DMS 273 treated with DMSO at 0.1 percent for 48 hours (cell line): ENCODE results near the gene VPS39.

Source experiments
- DNase-seq: peaks from one replicate; lab custom pipeline; 2025; lab: John Stamatoyannopoulos, UW

The VPS39 gene

DNA sequence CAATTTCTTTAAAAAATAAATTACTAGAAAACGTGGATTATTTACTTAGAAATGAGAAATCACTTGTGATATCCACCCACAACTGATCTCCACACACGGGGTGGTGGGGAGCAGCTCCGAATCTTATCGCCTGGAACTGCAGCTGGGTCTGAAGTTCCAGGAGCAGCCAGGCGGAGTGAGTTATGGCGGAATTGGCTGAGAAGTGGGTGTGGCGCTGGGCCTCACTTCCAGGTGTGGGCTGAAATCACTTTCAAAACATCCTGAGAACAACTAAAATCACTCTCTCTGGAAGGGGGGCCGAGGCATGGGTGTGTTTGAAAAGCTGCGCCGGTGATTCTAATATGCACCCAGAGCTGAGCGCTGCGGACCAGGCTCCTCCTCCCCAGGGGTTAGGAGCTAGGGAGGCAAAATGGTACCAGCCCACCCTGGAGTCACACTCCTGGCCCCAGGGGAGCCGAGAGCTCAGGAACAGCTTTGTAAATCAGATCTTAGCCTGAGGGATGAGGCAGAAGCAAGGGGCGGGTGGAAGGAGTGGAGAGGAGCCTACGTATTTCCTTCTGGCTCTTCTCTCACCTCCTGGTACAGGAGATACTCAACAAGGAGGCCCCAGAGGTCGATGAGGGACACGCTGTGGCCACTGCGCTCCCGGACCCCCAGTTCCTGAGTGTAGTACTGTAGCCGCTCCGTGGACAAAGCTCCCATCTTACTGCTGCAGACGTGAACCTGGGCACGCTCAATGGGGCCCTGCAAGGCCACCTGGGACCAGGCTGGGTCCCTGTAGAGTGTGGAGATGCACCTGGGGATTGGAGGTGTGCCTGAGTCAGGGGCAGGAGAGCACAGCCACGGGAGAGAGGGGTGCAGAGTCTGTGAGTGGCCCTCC, 61.3 kb downstream of the VPS39 start:
- DNase-seq = no peak

DNA sequence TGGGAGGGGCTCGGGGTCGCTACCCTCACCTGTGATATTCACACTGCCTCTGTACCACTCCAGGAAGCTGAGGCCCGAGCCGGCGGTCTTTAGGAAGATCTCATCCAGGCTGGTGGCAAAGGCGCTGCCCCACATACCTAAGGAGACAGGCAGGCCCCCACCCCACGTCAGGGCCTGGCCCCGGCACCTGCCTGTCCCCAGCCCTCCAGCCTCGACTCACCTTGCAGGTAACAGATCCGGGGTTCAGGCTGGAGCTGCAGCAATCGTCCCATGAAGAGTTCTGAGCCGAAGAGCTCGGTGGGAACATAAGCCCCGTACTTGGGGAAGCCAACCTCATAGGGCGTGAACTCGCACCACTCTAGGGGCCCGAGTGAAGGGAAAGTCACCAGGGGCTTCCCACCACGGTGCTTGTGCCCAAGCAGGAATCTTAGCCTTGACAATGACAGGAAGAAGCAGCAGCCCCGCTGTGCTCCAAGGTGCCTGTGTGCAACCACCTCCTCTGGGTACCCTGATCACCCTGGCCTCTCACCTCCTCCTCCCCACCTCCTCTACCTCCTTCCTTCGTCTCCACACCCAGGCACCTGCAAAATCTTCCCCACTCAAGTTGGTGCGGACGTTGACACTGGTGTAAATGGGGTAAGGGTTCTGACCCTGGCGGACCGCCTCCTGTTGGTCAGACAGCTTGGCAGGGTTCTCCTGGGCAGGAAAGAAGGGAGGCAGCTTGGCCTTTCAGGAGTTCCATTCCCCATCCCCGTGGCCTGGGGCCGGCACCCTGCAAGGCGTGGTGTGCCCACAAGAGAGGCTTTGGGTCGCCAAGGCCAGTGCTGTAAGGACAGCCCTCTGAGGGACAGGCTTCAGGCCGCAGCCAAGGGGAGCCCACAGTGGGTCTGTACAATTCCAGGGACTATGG, 62.3 kb downstream of the VPS39 start:
- no peak for DNase-seq

DNA sequence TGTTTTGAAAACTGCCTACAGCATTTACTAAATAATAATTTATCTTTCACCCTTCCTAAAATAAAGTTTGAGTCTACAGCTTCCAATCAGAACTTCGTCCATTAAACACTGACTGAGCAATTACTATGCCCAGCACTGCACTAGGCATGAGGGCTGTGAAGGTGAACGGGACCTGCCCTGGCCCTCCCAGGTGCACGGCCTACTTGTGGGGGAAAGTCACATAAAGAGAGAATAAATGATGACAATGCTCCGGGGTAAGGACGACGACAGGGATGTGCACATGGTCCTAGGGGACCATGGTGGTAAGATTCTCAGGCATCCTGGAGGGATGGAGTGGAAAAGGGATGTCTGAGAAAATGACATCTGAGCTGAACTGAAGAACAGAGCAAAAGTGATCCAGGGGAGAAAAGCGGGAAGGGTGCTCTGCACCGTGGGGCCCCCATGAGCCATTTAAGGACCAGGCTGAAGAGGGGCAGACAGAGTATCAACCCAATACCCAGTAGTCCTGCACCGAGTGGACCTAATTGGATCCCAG, 63.2 kb downstream of the VPS39 start:
- no peak for DNase-seq

DNA sequence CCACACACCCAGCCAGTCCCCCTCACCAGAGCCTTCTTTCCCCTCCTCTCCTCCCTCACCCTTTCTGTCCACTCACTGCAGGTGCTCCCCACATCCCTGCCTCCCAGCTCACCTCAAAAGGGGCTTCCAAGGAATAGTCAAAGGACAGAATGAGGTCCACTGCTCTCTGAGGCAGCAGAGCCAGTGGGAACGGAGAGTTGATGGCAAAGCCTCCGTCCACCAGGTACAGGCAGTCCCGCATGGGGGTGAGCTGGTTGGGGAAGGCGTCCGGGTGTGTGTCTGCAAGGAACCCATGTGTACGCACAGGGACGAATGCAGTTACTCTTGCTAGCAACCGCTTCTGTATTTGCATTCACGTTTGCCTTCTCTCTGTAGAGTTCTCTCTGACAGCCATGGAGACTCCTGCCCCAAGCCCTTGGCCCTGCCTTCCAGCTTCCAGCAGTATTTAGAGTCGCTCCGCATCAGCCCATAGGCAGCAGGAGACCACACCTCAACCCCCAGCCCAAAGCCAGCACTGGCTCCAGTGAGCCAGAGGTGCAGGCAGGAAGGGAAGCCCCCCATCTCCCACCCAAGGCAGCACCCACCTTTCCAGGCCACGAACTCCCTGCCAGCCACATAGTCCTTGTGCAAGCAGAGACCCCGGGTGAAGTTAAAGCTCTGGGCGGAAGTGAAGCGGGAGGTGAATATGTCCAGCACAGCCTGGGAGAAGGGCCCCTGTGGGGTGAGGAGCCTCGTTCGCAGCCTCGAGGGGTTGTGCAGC, 64.1 kb downstream of the VPS39 start:
- DNase-seq = no peak

DNA sequence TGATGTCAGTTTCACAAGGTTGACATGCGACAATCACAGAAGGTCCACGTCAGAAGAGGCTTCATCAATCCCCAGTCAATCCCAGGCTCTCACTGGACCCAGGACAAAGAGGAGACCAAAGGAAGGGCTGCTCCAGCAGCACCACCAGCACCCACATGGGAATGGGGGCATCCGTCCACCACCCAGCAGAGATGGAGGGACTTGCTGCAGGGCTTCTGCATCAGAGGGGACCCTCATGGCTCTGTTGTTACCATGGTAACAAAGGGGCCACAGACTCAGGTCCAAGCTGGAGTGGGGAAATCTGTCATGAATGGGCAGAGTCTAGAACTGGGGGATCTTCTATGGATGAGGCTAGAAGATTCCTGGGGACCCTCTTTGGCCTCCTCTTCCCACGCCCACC, 64.7 kb downstream of the VPS39 start:
- no peak for DNase-seq

DNA sequence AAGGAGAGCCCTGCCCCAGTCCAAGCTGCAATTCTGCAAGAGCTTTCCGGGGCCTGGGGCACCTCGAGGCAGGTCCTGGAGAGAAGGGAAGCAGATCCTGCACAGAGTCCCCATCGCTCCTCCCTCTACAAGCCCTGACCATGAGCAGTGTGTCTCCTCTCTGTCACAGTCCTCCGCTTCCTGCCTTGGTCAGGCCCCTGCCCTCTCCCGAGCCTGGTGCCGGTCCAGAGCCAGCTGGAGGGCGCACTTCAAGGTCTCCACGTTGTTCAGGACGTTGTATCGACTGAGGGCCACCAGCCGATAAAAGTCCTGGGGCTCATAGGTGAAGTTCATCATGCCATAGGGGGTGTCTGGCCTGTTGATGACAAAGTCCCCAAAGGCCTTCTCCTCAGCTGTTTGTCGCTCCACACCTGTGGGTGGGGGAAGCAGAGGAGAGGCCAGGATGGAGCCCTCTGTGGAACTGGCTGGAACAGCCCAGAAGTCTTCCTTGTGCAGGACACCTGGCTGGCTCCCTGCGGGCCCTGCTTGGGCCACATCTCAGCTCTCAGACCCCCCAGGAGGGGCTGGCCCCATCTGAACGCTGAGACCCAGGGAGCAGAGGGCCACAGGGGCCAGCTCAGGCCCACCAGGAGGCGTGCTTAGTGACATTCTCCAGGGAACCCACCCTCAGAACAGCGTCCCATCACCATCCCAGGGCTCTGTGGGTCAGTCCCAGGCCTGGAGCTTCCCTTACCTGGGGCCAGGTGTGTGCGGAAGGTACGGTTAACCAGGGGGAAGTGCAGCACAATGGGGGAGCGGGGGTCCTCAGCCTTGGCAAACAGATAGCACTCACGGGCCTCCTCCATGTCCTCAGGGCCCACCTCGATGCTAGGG, 66.1 kb downstream of the VPS39 start:
- DNase-seq = no peak

DNA sequence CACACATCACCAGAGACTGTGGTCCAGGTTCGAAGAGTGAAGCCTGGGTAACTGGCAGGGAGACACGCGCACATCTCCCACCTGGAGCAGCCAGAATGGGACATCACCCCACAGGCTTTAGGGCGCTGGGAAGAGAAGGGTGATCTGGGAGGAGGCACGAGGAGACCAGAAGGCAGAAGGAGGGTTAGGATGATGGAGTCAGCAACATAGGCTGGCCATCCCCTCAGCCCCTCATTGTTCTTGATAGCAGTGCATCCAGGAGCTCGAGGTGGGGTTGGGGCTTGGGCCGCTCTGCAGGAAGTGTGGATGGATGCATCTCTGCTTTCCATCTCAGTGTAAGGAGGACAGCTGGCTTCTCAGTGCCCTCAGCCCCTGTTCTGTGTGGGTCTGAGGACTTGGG, 66.9 kb downstream of the VPS39 start:
- no peak for DNase-seq

DNA sequence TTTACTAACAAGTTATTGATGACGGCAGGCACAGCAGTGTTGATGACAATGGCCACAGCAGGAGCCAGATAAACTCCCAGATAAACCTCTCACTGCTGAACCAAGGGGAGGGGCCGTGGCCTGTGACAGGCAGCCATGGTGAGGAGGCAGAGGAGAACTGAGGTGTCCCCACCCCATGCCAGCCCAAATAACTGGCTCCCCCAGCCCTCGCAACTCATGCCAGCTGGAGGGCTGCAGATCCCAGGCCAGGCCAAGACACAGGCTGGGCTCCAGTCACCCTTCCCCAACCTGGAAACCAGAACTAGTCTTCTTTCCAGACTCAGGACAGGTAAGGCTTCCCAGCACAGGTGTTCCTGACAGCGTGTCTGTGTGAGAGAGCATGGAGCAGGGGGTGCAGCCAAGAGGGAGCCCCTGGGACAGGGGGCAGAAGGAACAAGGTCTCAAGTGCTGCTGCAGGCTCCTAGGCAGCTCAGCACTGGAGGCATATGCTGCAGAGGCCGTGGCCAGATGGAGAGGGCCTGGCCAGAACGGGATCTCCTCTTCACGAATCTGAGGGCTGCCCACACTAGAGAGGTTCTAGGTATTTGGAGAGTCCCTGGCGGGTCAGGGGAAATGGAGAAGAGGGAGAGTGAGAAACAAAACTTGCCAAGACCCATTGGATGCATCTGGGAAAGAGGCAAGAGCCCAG, 67.6 kb downstream of the VPS39 start:
- DNase-seq = no peak

DNA sequence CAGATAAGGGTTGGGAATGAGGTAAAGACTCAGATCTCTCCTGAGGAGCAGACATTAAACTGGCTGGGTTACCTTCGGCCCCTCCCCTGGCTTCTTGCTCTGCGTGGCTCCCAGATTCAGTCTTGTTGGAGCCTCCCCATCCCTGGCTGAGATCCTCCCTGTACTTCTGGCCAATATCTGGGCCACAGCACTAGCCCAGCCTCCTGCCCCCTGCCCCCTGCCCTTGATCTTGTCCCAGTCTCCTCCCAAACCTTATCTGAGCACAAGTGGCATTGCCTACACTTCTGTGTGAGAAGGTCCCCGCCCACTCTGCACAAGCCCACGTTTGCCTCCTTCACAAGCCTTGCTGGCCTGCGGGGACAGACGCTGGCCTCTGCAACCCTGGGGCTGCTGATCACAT, 68.5 kb downstream of the VPS39 start:
- DNase-seq = no peak

DNA sequence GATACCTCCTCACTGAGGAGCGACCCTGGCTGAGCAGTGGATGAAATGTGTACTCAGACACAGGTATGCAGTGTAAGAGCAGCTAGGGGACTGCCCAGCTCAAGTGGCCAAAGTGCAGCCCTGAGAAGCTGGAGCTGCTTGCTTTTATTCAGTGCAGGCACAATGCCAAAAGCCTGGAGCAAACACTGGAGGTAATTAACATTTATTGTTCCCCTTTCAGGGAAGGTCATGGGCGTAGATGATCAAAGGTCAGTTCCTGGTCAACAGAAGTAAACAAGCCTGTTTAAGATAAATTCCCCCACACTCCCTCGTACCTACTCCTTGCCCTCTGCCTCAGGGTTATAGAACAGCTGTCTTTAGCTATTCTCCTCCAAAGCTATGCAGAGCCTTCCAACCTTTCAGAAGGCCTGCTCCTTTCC, 69.1 kb downstream of the VPS39 start:
- DNase-seq = no peak

DNA sequence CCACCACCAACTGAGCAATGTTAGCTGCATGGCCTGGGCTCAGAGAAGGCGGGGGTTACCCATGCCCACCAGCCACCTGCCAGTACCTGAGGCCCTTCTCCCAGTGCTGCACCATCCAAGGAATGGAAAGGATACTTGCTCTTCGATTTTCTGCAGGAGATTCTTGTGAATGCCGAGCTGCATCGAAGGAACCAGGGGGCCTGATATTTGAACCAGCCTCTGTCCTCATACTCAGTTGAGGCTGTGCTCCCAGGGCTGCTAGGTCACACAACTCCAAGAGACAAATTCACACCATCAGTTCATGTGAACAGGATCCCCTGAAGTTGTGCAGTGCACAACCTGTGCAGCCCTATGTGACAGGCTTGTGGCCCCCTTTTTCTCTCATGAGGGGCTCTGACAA, 69.7 kb downstream of the VPS39 start:
- no peak for DNase-seq

DNA sequence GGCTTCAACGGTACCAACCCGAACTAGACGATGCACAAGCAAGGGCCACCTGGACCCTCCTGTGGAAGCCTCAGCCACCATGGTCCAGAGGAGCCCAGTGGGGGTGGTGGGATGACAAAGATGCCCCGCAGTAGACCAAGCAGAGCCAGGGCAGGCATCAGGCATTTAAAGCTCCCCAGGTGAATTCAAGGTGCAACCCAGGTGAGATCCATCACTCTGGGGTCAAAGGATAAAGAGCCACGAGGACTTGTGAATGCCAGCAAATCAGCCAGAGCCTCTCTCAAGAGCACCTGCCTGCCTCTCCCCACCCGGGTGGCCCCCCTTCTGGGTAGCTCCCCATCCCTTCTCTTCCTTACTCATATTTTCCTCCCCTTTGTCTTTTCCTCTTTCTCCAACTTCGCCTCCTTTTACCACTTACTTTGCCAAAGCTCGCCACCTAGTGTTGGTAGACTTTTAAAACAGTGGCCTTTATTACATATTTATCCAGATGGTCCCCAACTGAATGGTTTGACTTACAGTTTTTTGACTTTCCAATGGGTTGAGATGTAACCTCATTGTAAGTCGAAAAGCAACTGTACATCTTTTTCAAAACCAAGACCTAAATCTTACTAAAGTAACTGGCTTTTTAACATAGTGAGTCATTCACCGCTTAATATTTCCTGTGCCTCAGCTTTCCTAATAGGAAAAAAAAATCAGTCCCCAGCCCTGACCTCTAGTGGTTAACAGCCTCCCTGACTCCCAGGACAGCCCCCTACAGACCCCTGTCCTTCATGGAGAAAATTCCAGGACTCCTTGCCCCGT, 70.4 kb downstream of the VPS39 start:
- peak; percentile 46 for DNase-seq

DNA sequence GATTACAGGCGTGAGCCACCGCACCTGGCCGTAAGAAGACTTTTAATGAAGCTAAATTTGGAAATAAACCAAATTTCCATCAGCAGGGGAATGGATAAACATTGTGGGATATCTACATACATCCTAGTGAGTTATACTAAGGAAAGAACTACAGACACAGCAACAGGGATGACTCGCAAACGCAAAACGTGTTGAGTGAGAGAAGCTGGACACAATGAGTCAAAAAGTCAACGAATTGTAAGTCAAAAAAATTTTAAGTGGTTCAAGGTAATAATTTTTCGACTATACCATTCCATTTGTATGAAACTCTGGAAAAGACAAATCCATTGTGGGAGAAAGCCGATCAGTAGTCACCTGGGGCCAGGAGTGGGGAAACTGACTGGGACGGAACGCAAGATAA, 71.6 kb downstream of the VPS39 start:
- no peak for DNase-seq

DNA sequence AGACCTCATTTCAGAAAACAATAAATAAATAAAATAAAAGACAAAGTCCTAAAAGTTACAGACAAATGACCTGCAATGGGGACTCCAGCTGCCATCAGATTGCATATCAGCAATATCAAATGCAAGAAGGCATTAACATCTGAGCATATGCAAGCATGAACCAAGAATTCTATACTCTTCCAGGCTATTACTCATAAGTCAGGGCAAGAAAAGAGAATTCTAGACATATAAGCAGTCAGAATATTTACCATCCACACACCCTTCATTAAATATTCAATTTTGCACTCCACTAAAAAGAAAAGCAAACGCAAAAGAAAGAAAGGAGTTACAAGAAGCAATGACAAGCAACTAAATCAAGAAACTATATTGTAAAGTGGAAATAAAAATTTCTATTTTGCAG, 72.8 kb downstream of the VPS39 start:
- no peak for DNase-seq

DNA sequence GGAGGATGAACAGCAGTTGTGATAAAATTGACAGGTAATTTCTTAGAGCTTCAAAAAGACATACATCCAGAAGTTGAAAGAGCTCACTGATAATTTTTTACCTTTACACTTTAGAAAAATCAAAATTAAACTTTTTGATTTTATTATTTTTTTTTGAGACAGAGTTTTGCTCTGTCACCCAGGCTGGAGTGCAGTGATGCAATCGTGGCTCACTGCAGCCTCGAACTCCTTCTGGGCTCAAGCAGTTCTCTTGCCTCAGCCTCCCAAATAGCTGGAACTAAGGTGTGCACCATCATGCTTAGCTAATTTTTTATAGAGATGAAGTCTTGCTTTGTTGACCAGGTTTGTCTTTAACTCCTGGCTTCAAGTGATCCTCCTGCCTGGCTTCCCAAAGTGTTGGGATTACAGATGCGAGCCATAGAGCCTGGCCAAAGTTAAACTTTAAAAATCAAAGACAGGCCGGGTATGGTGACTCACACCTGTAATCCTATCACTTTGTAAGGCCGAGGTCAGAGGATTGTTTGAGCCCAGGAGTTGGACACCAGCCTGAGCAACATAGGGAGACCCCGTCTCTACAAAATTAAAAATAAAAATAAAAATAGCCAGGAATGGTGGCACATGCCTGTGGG, 73.4 kb downstream of the VPS39 start:
- DNase-seq = no peak

DNA sequence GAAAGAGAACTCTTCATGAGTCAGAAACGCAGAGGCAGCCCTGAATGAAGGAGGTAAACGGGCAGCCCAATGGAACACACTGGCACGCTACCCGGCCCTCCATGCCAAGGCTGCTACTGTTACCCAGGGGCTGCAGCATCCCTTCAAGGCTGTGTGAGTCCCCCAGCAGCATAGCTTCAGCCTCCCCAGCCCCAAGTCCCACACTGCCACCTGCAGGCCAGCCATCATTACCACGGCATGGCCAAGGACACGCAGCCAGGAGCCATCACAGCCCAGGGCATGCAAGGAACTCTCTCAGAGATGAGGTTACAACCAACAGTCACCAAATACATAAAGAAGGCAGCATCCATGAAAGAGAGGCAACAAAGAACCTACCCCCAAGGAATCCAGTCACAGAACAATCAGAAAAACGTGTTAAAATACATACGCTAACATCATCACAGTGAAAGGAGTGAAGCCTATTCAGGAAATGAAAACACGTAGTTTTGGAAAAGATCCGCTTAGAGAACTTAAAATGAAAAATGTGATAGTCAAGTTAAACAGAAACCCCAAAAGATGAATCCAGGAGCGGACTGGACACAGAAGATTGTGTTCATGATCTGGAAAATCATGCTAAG, 74.1 kb downstream of the VPS39 start:
- peak; percentile 2 for DNase-seq

DNA sequence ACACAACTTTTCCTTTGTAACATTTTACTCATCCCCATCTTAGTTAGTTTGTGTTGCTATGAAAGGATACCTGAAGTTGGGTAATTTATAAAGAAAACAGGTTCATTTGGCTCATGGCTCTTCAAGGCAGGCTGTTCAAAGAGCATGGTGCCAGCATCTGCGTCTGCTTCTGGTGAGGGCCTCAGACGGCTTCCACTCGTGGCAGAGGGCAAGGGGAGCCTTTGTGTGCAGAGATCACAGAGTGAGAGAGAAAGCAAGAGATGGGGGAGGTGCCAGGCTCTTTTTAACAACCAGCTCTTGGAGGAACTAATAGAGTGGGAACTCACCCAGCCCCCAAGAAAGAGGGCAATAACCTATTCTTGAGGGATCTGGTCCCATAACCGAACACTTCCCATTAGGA, 74.7 kb downstream of the VPS39 start:
- no peak for DNase-seq
